ENCODE measurements around the gene WWOX.

WWOX gene

DNA sequence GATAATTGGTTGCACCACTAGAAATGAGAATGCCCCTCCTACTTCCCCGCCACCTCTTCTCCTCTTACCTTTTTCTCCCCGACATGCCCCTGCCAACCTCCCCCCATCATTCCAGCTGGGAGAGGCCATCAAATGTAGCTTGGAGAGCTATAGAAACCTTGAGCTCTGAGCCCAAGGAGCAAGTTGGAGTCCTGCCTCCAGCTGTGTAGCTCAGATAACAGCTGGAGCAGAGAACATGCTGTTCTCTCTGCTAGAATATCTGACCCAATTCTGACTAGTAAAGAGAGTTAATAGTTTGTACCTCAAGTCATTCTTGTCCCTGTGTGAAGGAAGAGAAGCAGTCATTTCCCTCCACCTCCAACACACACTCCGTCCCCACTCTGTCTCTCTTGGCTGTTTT is 1010.8 kb downstream of the WWOX start:
- Histone ChIP-seq H3K27ac (ENCODE audit: low read depth, low read length, severe bottlenecking) (no peak overlapping the region), H3K9me3 (ENCODE audit: control insufficient read depth, low read length) (no peaks in the 10 kb centered on the region), H3K36me3 (ENCODE audit: control insufficient read depth, insufficient read depth, low read length) (no peaks in the 10 kb centered on the region), H3K4me1 (ENCODE audit: control insufficient read depth, insufficient read depth, low read length, poor library complexity, severe bottlenecking) (no peaks in the 10 kb centered on the region), H3K4me3 (ENCODE audit: extremely low read depth, insufficient read depth, low read length, poor library complexity, severe bottlenecking) (no peak overlapping the region)
- 100% methylated on average over 1 of the region's 3 CpGs; no CpG with 5 or more reads in 1 of the 2 experiments for WGBS, 2 experiments (ENCODE audit: insufficient coverage in 2 of 2)

DNA sequence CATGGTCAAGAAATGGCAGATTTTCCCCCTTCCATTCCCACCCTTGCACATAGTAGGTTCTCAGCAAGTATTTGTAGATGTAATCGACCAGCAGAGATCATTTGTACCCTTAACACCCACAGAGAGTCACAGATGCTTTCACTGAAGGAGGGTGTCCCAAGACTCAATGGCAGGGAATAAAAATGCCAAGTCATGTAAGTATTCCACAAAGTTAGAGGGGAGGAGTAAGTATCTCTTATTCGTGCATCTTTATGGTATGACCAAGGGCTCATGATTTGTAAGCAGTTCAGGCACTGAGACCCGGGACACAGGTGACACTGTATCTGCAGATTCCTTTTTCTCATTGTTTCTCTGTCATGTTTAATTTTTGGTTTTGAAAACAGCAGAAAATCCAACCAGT is 1011.5 kb downstream of the WWOX start:
- WGBS, 2 experiments (ENCODE audit: insufficient coverage in 2 of 2), result 81 to 100% methylated on average over 2 of the region's 3 CpGs
- H3K4me1 ChIP-seq (ENCODE audit: control insufficient read depth, insufficient read depth, low read length, poor library complexity, severe bottlenecking), result no peaks in the 10 kb centered on the region
- H3K27ac ChIP-seq (ENCODE audit: low read depth, low read length, severe bottlenecking), result no peak overlapping the region
- H3K36me3 ChIP-seq (ENCODE audit: control insufficient read depth, insufficient read depth, low read length), result no peaks in the 10 kb centered on the region
- no peak overlapping the region for H3K4me3 ChIP-seq (ENCODE audit: extremely low read depth, insufficient read depth, low read length, poor library complexity, severe bottlenecking)
- no peaks in the 10 kb centered on the region for H3K9me3 ChIP-seq (ENCODE audit: control insufficient read depth, low read length)

- H3K4me1 ChIP-seq (ENCODE audit: control insufficient read depth, insufficient read depth, low read length, poor library complexity, severe bottlenecking), result no peaks in the 10 kb centered on the region
- H3K36me3 ChIP-seq (ENCODE audit: control insufficient read depth, insufficient read depth, low read length), result no peaks in the 10 kb centered on the region
- H3K27ac ChIP-seq (ENCODE audit: low read depth, low read length, severe bottlenecking), result no peak overlapping the region
- 92 to 94% methylated on average over 10 to 11 of the region's 12 CpGs for WGBS, 2 experiments (ENCODE audit: insufficient coverage in 2 of 2)
- no peak overlapping the region for H3K4me3 ChIP-seq (ENCODE audit: extremely low read depth, insufficient read depth, low read length, poor library complexity, severe bottlenecking)
- no peaks in the 10 kb centered on the region for H3K9me3 ChIP-seq (ENCODE audit: control insufficient read depth, low read length)
Measured at GRCh38 chr16:79112462-79112861, 1013.0 kb downstream of the WWOX start.

- Histone ChIP-seq H3K4me3 (ENCODE audit: extremely low read depth, insufficient read depth, low read length, poor library complexity, severe bottlenecking) (no peak overlapping the region), H3K4me1 (ENCODE audit: control insufficient read depth, insufficient read depth, low read length, poor library complexity, severe bottlenecking) (no peaks in the 10 kb centered on the region), H3K27ac (ENCODE audit: low read depth, low read length, severe bottlenecking) (no peak overlapping the region), H3K9me3 (ENCODE audit: control insufficient read depth, low read length) (no peaks in the 10 kb centered on the region), H3K36me3 (ENCODE audit: control insufficient read depth, insufficient read depth, low read length) (no peaks in the 10 kb centered on the region)
- 90 to 100% methylated on average over 5 of the region's 5 CpGs for WGBS, 2 experiments (ENCODE audit: insufficient coverage in 2 of 2)
Measured at GRCh38 chr16:79113826-79114225, 1014.4 kb downstream of the WWOX start.

- no peak overlapping the region for H3K27ac ChIP-seq (ENCODE audit: low read depth, low read length, severe bottlenecking)
- no peaks in the 10 kb centered on the region for H3K9me3 ChIP-seq (ENCODE audit: control insufficient read depth, low read length)
- no peaks in the 10 kb centered on the region for H3K4me1 ChIP-seq (ENCODE audit: control insufficient read depth, insufficient read depth, low read length, poor library complexity, severe bottlenecking)
- H3K4me3 ChIP-seq (ENCODE audit: extremely low read depth, insufficient read depth, low read length, poor library complexity, severe bottlenecking), result no peak overlapping the region
- 89% methylated on average over 5 to 7 of the region's 8 CpGs for WGBS, 2 experiments (ENCODE audit: insufficient coverage in 2 of 2)
- no peaks in the 10 kb centered on the region for H3K36me3 ChIP-seq (ENCODE audit: control insufficient read depth, insufficient read depth, low read length)
Measured at GRCh38 chr16:79114759-79115158, 1015.3 kb downstream of the WWOX start.

DNA sequence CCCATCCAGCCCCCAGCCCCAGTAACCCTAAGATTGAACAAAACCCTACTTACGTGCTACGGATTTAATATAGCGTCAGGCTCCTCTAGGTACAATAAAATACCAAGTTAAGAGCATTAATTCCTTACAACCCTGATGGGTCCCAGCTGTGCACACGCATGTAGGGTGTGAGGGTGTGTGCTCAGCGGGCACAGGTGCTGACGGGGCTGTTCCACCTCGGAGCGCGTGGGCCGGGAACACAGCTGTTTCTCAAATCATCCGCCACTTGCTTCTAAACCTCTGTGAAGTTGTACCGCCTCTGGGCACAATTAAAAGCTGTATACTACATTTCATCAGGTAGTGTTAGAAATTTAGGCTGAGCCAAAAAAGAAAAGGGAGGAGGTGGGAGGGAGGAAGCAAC is 1022.5 kb downstream of the WWOX start:
- Histone ChIP-seq H3K9me3 (ENCODE audit: control insufficient read depth, low read length) (no peaks in the 10 kb centered on the region), H3K4me3 (ENCODE audit: extremely low read depth, insufficient read depth, low read length, poor library complexity, severe bottlenecking) (no peak overlapping the region), H3K36me3 (ENCODE audit: control insufficient read depth, insufficient read depth, low read length) (no peaks in the 10 kb centered on the region), H3K4me1 (ENCODE audit: control insufficient read depth, insufficient read depth, low read length, poor library complexity, severe bottlenecking) (no peaks in the 10 kb centered on the region), H3K27ac (ENCODE audit: low read depth, low read length, severe bottlenecking) (no peak overlapping the region)
- 96 to 100% methylated on average over 3 to 6 of the region's 12 CpGs for WGBS, 2 experiments (ENCODE audit: insufficient coverage in 2 of 2)

- H3K36me3 ChIP-seq (ENCODE audit: control insufficient read depth, insufficient read depth, low read length), result no peaks in the 10 kb centered on the region
- no peak overlapping the region for H3K4me3 ChIP-seq (ENCODE audit: extremely low read depth, insufficient read depth, low read length, poor library complexity, severe bottlenecking)
- H3K9me3 ChIP-seq (ENCODE audit: control insufficient read depth, low read length), result no peaks in the 10 kb centered on the region
- H3K4me1 ChIP-seq (ENCODE audit: control insufficient read depth, insufficient read depth, low read length, poor library complexity, severe bottlenecking), result no peaks in the 10 kb centered on the region
- 90 to 96% methylated on average over 2 to 6 of the region's 8 CpGs for WGBS, 2 experiments (ENCODE audit: insufficient coverage in 2 of 2)
- no peak overlapping the region for H3K27ac ChIP-seq (ENCODE audit: low read depth, low read length, severe bottlenecking)
Measured at GRCh38 chr16:79122343-79122742, 1022.9 kb downstream of the WWOX start.

DNA sequence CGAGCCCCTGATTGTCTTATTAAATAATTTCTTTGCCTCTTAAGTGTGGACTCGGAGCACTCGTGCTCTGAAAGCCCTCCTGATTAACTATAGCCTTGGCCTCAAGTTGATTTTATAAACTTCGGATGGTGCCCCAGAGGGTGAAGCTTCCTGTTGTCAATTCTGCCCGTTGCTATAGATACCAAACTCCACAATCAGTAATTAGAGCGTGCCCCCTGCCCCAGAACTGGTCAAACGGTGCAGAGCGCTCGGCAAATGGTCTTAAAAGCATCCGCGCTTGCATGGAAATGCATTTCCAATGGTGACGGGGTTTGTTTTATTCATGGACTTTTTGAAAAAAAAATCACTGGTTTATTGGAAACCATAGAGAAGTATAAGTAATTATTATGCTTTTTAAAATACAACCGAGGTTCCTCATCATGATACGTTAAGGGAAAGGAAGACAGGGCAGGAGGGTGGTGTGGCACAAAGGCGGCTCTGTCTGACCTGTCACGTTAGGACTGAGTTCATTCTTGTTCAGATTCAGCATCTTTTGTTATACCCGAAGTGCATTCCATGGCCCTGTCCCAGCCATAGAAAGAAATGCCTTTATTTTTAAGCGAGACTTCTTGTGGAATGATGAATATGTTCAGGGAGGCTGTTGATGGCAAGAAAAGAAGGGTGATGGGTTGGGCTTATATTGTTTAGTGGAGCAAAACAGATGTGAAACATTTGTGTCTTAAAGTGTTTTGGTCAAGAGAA is 1024.7 kb downstream of the WWOX start:
- Histone ChIP-seq H3K4me3 (ENCODE audit: extremely low read depth, insufficient read depth, low read length, poor library complexity, severe bottlenecking) (no peak overlapping the region), H3K36me3 (ENCODE audit: control insufficient read depth, insufficient read depth, low read length) (no peaks in the 10 kb centered on the region), H3K4me1 (ENCODE audit: control insufficient read depth, insufficient read depth, low read length, poor library complexity, severe bottlenecking) (no peaks in the 10 kb centered on the region), H3K27ac (ENCODE audit: low read depth, low read length, severe bottlenecking) (no peak overlapping the region), H3K9me3 (ENCODE audit: control insufficient read depth, low read length) (no peaks in the 10 kb centered on the region)
- WGBS, 2 experiments (ENCODE audit: insufficient coverage in 2 of 2), result 86 to 87% methylated on average over 11 to 12 of the region's 18 CpGs

GRCh38 chr16:79127766-79128165 is 1028.3 kb downstream of the WWOX start:
- no peaks in the 10 kb centered on the region for H3K9me3 ChIP-seq (ENCODE audit: control insufficient read depth, low read length)
- 100% methylated on average over 1 of the region's 1 CpG for WGBS, 2 experiments (ENCODE audit: insufficient coverage in 2 of 2)
- no peaks in the 10 kb centered on the region for H3K36me3 ChIP-seq (ENCODE audit: control insufficient read depth, insufficient read depth, low read length)
- no peaks in the 10 kb centered on the region for H3K4me1 ChIP-seq (ENCODE audit: control insufficient read depth, insufficient read depth, low read length, poor library complexity, severe bottlenecking)
- H3K4me3 ChIP-seq (ENCODE audit: extremely low read depth, insufficient read depth, low read length, poor library complexity, severe bottlenecking), result no peak overlapping the region
- H3K27ac ChIP-seq (ENCODE audit: low read depth, low read length, severe bottlenecking), result no peak overlapping the region

GRCh38 chr16:79128706-79129105 is 1029.3 kb downstream of the WWOX start:
- Histone ChIP-seq H3K27ac (ENCODE audit: low read depth, low read length, severe bottlenecking) (no peak overlapping the region), H3K4me3 (ENCODE audit: extremely low read depth, insufficient read depth, low read length, poor library complexity, severe bottlenecking) (no peak overlapping the region), H3K9me3 (ENCODE audit: control insufficient read depth, low read length) (no peaks in the 10 kb centered on the region), H3K36me3 (ENCODE audit: control insufficient read depth, insufficient read depth, low read length) (no peaks in the 10 kb centered on the region), H3K4me1 (ENCODE audit: control insufficient read depth, insufficient read depth, low read length, poor library complexity, severe bottlenecking) (no peaks in the 10 kb centered on the region)
- WGBS, 2 experiments (ENCODE audit: insufficient coverage in 2 of 2), result 93 to 96% methylated on average over 4 to 5 of the region's 5 CpGs

DNA sequence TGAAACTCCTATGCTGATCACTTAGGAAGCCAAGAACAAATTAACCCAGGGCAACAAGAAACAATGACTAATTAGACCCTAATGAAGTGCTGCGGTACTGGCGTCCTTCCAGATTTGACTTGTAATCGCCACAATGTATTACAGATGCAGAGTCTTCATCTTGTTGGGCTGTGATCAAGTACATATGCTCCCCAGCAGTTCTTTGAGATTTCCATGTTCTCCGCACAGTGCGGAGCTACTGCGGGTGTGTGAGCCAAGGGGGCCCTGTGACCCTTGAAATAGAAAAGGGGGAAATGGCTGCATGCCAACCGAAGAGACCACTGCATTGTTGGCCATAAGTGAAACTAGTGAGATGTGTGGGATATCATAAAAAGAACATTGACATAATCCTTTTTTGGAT is 1031.2 kb downstream of the WWOX start:
- Histone ChIP-seq H3K9me3 (ENCODE audit: control insufficient read depth, low read length) (no peaks in the 10 kb centered on the region), H3K27ac (ENCODE audit: low read depth, low read length, severe bottlenecking) (no peak overlapping the region), H3K36me3 (ENCODE audit: control insufficient read depth, insufficient read depth, low read length) (no peaks in the 10 kb centered on the region), H3K4me1 (ENCODE audit: control insufficient read depth, insufficient read depth, low read length, poor library complexity, severe bottlenecking) (no peaks in the 10 kb centered on the region), H3K4me3 (ENCODE audit: extremely low read depth, insufficient read depth, low read length, poor library complexity, severe bottlenecking) (no peak overlapping the region)
- WGBS, 2 experiments (ENCODE audit: insufficient coverage in 2 of 2), result 96% methylated on average over 6 of the region's 7 CpGs
